ENCODE results near the gene GPC5. TPM values are rescaled to one million over a fixed set of nuclear protein-coding genes. Genes with fewer than 3 reads are reported as not detected.

The GPC5 gene
- total and polyA plus RNA-seq, 7 experiments from 2014 or later, result 0.10 to 0.38 TPM; not detected in 5

DNA sequence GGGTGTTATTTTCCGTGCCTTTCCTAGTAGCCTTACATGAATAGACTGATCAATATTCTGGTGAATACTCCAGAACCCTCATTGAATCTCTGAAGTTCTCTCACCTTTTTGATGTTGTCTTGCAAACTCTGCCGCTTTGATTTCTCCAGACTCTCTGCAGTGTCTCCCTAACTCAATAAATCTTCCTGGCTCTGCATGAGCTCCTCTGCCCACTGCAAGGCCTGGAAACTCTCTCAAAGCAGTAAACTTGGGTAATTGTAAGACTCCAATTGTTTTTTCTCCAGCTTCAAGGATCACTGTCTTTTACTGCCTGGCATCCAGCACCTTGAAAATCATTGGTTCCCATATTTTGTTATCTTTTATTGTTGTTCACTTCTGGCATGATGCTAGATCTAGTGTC is 198.4 kb downstream of the GPC5 start:
- Mint-ChIP-seq H3K27ac (no peak overlapping the region), H3K36me3 (no peaks in the 10 kb centered on the region), H3K27me3 (peaks cover 0 to 4% (median 0%) of the 10 kb centered on the region in 5 donors), H3K9me3 (peaks cover 0 to 12% (median 3%) of the 10 kb centered on the region in 11 donors), H3K4me1 (no peaks in the 10 kb centered on the region), H3K4me3 (no peak overlapping the region)
- H3K36me3 ChIP-seq (ENCODE audit: control insufficient read depth in 2 of 3, insufficient read depth in 3 of 3, low read length in 3 of 3), result no peaks in the 10 kb centered on the region
- intact Hi-C loops (cut with micrococcal nuclease), result no loop called here
- no peak overlapping the region for H3K4me3 ChIP-seq (ENCODE audit: low read length)
- H3K27me3 ChIP-seq (ENCODE audit: control insufficient read depth in 2 of 2, insufficient read depth in 2 of 2, low read length in 2 of 2), result no peaks in the 10 kb centered on the region
- H3K4me1 ChIP-seq (ENCODE audit: control insufficient read depth in 2 of 2, insufficient read depth in 2 of 2, low read length in 2 of 2), result no peaks in the 10 kb centered on the region
- ChIA-PET POLR2A (no interaction called here), CTCF (no interaction called here)
- H3K27ac ChIP-seq (ENCODE audit: low read depth, low read length), result no peak overlapping the region
- DNase-seq (no peak), ATAC-seq (no peak)
- H3K9me3 ChIP-seq (ENCODE audit: control insufficient read depth in 2 of 3, low read length in 3 of 3), result peaks cover 0 to 5% (median 0%) of the 10 kb centered on the region in 3 experiments

DNA sequence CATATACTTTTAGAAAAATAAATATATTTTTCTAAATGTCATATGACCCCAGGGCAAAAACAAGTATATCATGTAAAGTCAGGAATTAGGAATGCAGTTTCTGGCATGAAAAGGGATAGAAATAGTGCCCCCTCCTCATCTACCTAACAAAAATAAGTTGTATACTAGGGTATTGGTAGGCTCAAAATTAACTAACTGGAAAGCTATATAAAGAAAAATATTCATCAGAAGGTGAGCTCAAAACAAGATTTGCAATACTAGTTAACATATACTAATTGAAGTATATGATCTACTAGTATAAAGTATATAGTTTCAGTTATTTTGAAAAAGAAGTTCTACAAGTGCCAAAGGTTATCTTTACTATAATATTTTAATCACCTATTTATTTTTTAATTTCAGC is 200.2 kb downstream of the GPC5 start:
- Histone ChIP-seq H3K9me3 (ENCODE audit: control insufficient read depth in 2 of 3, low read length in 3 of 3) (no peaks in the 10 kb centered on the region), H3K4me3 (ENCODE audit: low read length) (no peak overlapping the region), H3K36me3 (ENCODE audit: control insufficient read depth in 2 of 3, insufficient read depth in 3 of 3, low read length in 3 of 3) (no peaks in the 10 kb centered on the region), H3K27me3 (ENCODE audit: control insufficient read depth in 2 of 2, insufficient read depth in 2 of 2, low read length in 2 of 2) (no peaks in the 10 kb centered on the region), H3K4me1 (ENCODE audit: control insufficient read depth in 2 of 2, insufficient read depth in 2 of 2, low read length in 2 of 2) (no peaks in the 10 kb centered on the region), H3K27ac (ENCODE audit: low read depth, low read length) (no peak overlapping the region)
- POLR2A ChIA-PET, result interaction anchor here (0.7 kb wide), 1 partner anchor 239 kb away, joined by 3 read pairs; no protein-coding TSS in a partner anchor
- no peaks in the 10 kb centered on the region for H3K36me3 Mint-ChIP-seq
- intact Hi-C loops (cut with micrococcal nuclease), result no loop called here
- DNase-seq, result no peak
- no peak overlapping the region for H3K4me3 Mint-ChIP-seq
- CTCF ChIA-PET, result no interaction called here
- H3K4me1 Mint-ChIP-seq, result no peaks in the 10 kb centered on the region
- peaks cover 0 to 4% (median 0%) of the 10 kb centered on the region in 5 donors for H3K27me3 Mint-ChIP-seq
- peaks cover 0 to 12% (median 0%) of the 10 kb centered on the region in 11 donors for H3K9me3 Mint-ChIP-seq
- no peak for ATAC-seq
- no peak overlapping the region for H3K27ac Mint-ChIP-seq

DNA sequence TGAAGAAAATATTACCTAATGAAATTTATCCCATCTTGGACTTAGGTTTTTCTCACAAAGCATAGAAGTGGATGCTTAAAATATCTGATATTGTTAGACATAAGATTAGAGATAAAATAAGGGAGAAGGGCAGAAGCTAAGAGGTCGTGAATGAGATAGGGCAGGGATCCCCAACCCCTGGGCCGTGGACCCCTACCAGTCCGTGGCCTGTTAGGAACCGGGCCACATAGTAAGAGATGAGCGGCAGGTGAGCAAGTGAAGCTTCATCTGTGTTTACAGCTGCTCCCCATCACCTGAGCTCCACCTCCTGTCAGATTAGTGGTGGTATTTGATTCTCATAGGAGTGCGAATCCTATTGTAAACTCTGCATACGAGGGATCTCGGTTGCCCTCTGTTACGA is 202.9 kb downstream of the GPC5 start:
- no peaks in the 10 kb centered on the region for H3K27me3 ChIP-seq (ENCODE audit: control insufficient read depth in 2 of 2, insufficient read depth in 2 of 2, low read length in 2 of 2)
- ChIA-PET CTCF (no interaction called here), POLR2A (no interaction called here)
- DNase-seq, result no peak
- no peaks in the 10 kb centered on the region for H3K4me1 Mint-ChIP-seq
- no peaks in the 10 kb centered on the region for H3K36me3 Mint-ChIP-seq
- H3K36me3 ChIP-seq (ENCODE audit: control insufficient read depth in 2 of 3, insufficient read depth in 3 of 3, low read length in 3 of 3), result no peaks in the 10 kb centered on the region
- H3K27me3 Mint-ChIP-seq, result peaks cover 0 to 4% (median 0%) of the 10 kb centered on the region in 5 donors
- H3K9me3 ChIP-seq (ENCODE audit: control insufficient read depth in 2 of 3, low read length in 3 of 3), result no peaks in the 10 kb centered on the region
- no peaks in the 10 kb centered on the region for H3K4me1 ChIP-seq (ENCODE audit: control insufficient read depth in 2 of 2, insufficient read depth in 2 of 2, low read length in 2 of 2)
- H3K9me3 Mint-ChIP-seq, result peaks cover 0 to 5% (median 0%) of the 10 kb centered on the region in 11 donors
- ATAC-seq, result no peak
- intact Hi-C loops (cut with micrococcal nuclease), result no loop called here
- H3K4me3 ChIP-seq (ENCODE audit: low read length), result no peak overlapping the region
- no peak overlapping the region for H3K27ac ChIP-seq (ENCODE audit: low read depth, low read length)
- H3K27ac Mint-ChIP-seq, result no peak overlapping the region
- H3K4me3 Mint-ChIP-seq, result no peak overlapping the region

DNA sequence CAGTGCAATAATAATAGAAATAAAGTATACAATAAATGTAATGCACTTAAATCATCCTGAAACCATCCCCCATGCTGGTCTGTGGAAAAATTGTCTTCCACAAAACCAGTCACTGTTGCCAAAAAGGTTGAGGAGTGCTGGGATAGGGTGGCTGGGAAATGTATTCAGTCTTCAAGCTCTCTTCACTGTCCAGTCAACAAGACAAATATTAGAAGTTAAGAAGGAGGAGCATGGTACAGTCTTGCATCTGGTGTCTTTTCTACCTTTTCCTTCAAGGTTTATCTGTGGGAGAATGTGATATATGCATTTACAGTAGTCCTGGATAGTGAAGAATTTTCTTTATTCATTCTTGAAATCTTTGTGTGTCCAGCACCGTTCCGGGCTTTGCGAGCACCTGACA is 203.4 kb downstream of the GPC5 start:
- Mint-ChIP-seq H3K36me3 (no peaks in the 10 kb centered on the region), H3K4me3 (no peak overlapping the region), H3K27me3 (peaks cover 0 to 4% (median 0%) of the 10 kb centered on the region in 5 donors), H3K9me3 (peaks cover 0 to 3% (median 0%) of the 10 kb centered on the region in 11 donors), H3K4me1 (no peaks in the 10 kb centered on the region), H3K27ac (no peak overlapping the region)
- intact Hi-C loops (cut with micrococcal nuclease), result no loop called here
- H3K4me1 ChIP-seq (ENCODE audit: control insufficient read depth in 2 of 2, insufficient read depth in 2 of 2, low read length in 2 of 2), result no peaks in the 10 kb centered on the region
- DNase-seq, result no peak
- ChIA-PET CTCF (no interaction called here), POLR2A (no interaction called here)
- no peak overlapping the region for H3K27ac ChIP-seq (ENCODE audit: low read depth, low read length)
- H3K4me3 ChIP-seq (ENCODE audit: low read length), result no peak overlapping the region
- no peaks in the 10 kb centered on the region for H3K36me3 ChIP-seq (ENCODE audit: control insufficient read depth in 2 of 3, insufficient read depth in 3 of 3, low read length in 3 of 3)
- H3K27me3 ChIP-seq (ENCODE audit: control insufficient read depth in 2 of 2, insufficient read depth in 2 of 2, low read length in 2 of 2), result no peaks in the 10 kb centered on the region
- no peaks in the 10 kb centered on the region for H3K9me3 ChIP-seq (ENCODE audit: control insufficient read depth in 2 of 3, low read length in 3 of 3)
- ATAC-seq, result no peak

DNA sequence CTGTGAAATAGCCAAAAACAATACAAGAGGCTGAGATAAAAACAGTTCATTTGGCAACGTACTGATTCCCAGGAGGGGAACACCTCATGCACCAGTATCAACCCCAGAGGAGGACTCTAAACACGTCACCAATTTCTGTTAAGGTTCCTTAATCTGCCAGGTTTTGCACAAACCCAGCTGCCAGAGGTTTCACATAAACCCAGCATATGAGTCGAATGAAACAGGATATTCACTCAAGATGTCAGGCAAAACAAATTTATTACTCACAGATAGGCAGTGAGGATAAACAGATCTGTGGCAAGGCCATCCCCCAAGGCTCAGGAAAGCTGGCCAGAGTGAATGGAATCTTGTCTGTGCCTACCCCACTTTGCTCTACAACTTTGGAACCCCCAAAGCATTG is 210.9 kb downstream of the GPC5 start:
- CTCF ChIA-PET, result no interaction called here

DNA sequence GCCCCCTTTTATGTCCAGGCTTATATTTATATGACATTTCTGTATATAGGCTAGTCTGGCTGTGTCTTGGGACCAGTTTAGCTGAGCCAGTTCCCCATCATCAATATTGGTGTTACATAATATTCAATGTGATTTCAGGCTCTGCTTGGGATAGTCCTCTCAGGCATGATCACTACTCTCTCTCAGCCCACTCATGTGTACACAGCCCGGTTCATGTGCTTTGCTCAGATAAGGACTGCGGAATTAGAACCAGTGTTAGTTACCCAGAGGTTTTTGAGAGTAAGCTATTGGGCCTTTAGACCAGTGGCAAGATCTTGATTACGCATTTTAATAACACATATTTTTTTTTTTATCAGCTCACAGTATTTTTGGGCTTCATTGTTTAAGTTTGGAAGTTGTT is 219.9 kb downstream of the GPC5 start:
- Mint-ChIP-seq H3K27ac (no peak overlapping the region), H3K36me3 (no peaks in the 10 kb centered on the region), H3K4me1 (peaks cover 0 to 1% (median 0%) of the 10 kb centered on the region in 7 donors), H3K9me3 (peaks cover 0 to 5% (median 0%) of the 10 kb centered on the region in 11 donors), H3K4me3 (no peak overlapping the region), H3K27me3 (peaks cover 0 to 6% (median 0%) of the 10 kb centered on the region in 5 donors)
- intact Hi-C loops (cut with micrococcal nuclease), result no loop called here
- ChIA-PET POLR2A (no interaction called here), CTCF (no interaction called here)
- Histone ChIP-seq H3K4me3 (ENCODE audit: low read length) (no peak overlapping the region), H3K27me3 (ENCODE audit: control insufficient read depth in 2 of 2, insufficient read depth in 2 of 2, low read length in 2 of 2) (no peaks in the 10 kb centered on the region), H3K36me3 (ENCODE audit: control insufficient read depth in 2 of 3, insufficient read depth in 3 of 3, low read length in 3 of 3) (no peaks in the 10 kb centered on the region), H3K27ac (ENCODE audit: low read depth, low read length) (no peak overlapping the region), H3K9me3 (ENCODE audit: control insufficient read depth in 2 of 3, low read length in 3 of 3) (no peaks in the 10 kb centered on the region), H3K4me1 (ENCODE audit: control insufficient read depth in 2 of 2, insufficient read depth in 2 of 2, low read length in 2 of 2) (no peaks in the 10 kb centered on the region)
- no peak for DNase-seq
- no peak for ATAC-seq

More for the DNA sequence above, 210.9 kb downstream of the GPC5 start:
- Histone ChIP-seq H3K4me1 (ENCODE audit: control insufficient read depth in 2 of 2, insufficient read depth in 2 of 2, low read length in 2 of 2) (no peaks in the 10 kb centered on the region), H3K9me3 (ENCODE audit: control insufficient read depth in 2 of 3, low read length in 3 of 3) (no peaks in the 10 kb centered on the region), H3K27ac (ENCODE audit: low read depth, low read length) (no peak overlapping the region), H3K36me3 (ENCODE audit: control insufficient read depth in 2 of 3, insufficient read depth in 3 of 3, low read length in 3 of 3) (no peaks in the 10 kb centered on the region), H3K27me3 (ENCODE audit: control insufficient read depth in 2 of 2, insufficient read depth in 2 of 2, low read length in 2 of 2) (no peaks in the 10 kb centered on the region), H3K4me3 (ENCODE audit: low read length) (no peak overlapping the region)
- Mint-ChIP-seq H3K27me3 (no peaks in the 10 kb centered on the region), H3K9me3 (peaks cover 0 to 16% (median 3%) of the 10 kb centered on the region in 11 donors), H3K4me3 (no peak overlapping the region), H3K36me3 (no peaks in the 10 kb centered on the region), H3K27ac (no peak overlapping the region), H3K4me1 (no peaks in the 10 kb centered on the region)
- DNase-seq (no peak), ATAC-seq (no peak)
- intact Hi-C loops (cut with micrococcal nuclease), result no loop called here
- POLR2A ChIA-PET, result no interaction called here

DNA sequence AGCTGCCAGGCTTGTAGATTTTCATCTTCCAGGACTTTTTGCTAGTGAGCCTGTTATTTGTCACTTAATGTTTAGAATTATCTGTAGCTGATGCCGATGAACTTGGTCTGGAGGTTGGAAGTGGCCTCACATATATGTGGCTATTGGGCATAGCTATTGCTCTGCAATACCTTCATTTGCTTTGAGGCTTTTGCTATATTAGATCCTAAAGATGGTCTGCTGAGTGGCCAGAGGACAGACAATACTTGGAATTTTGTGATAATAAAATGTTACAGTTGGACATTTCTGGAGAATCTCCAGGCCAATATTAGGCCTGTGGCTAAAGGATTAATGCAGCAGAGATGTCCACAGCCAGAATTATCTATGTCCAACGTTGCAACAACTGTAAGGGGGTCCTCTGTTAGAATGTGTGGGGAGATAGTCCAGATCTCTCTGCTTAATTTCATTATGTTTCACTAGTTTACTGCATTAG is 222.3 kb downstream of the GPC5 start:
- Mint-ChIP-seq H3K4me3 (no peak overlapping the region), H3K4me1 (peaks cover 0 to 1% (median 0%) of the 10 kb centered on the region in 7 donors), H3K27ac (no peak overlapping the region), H3K9me3 (no peaks in the 10 kb centered on the region), H3K36me3 (no peaks in the 10 kb centered on the region), H3K27me3 (peaks cover 0 to 6% (median 0%) of the 10 kb centered on the region in 5 donors)
- Histone ChIP-seq H3K4me3 (ENCODE audit: low read length) (no peak overlapping the region), H3K27ac (ENCODE audit: low read depth, low read length) (no peak overlapping the region), H3K4me1 (ENCODE audit: control insufficient read depth in 2 of 2, insufficient read depth in 2 of 2, low read length in 2 of 2) (no peaks in the 10 kb centered on the region), H3K9me3 (ENCODE audit: control insufficient read depth in 2 of 3, low read length in 3 of 3) (no peaks in the 10 kb centered on the region), H3K27me3 (ENCODE audit: control insufficient read depth in 2 of 2, insufficient read depth in 2 of 2, low read length in 2 of 2) (no peaks in the 10 kb centered on the region), H3K36me3 (ENCODE audit: control insufficient read depth in 2 of 3, insufficient read depth in 3 of 3, low read length in 3 of 3) (no peaks in the 10 kb centered on the region)
- DNase-seq (no peak), ATAC-seq (no peak)
- ChIA-PET POLR2A (no interaction called here), CTCF (no interaction called here)
- intact Hi-C loops (cut with micrococcal nuclease), result no loop called here
